ENCODE measurements around the gene CENPH. TPM values are rescaled to one million over a fixed set of nuclear protein-coding genes. Genes with fewer than 3 reads are reported as not detected.
A peak's percentile ranks its signal among the peaks of the same experiment; 100 is the strongest.
"Not testable (repeated sequence)": the region's sequence is repeated elsewhere in the genome, so short reads cannot be mapped to it uniquely, and the experiment has no call there.

Gene CENPH
- total and polyA plus RNA-seq, 12 donors, result 0.69 to 9.8 (median 2.6) TPM; not detected in 1

DNA sequence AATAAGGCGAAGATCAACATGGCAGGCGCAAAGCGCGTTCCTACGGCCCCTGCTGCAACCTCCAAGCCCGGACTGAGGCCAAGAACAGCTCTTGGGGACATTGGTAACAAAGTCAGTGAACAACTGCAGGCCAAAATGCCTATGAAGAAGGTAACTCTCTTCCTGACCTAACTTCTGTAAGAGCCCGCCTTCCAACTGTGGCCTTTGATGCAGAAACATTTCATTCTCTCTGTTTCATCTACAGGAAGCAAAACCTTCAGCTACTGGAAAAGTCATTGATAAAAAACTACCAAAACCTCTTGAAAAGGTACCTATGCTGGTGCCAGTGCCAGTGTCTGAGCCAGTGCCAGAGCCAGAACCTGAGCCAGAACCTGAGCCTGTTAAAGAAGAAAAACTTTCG is 21.5 kb upstream of the CENPH start:
- H3K27me3 ChIP-seq, result no peaks in the 10 kb centered on the region
- no peaks in the 10 kb centered on the region for H3K9me3 ChIP-seq (replicated peaks in 1 of 3)
- H3K27ac ChIP-seq, result no peak overlapping the region
- 34 to 48% (median 35%) methylated on average over 8 of the region's 8 CpGs for WGBS, 4 donors
- intact Hi-C loops (cut with DNase I), result no loop called here
- peak overlapping the region in 2 of 4 donors; percentile 50 to 60 for H3K4me3 ChIP-seq
- no peaks in the 10 kb centered on the region for H3K36me3 ChIP-seq (replicated peaks in 1 of 2)
- no peak for DNase-seq
- peaks cover 9 to 10% of the 10 kb centered on the region in 2 donors for H3K4me1 ChIP-seq (replicated peaks in 1 of 2)
- TF ChIP-seq, protein P1, sequence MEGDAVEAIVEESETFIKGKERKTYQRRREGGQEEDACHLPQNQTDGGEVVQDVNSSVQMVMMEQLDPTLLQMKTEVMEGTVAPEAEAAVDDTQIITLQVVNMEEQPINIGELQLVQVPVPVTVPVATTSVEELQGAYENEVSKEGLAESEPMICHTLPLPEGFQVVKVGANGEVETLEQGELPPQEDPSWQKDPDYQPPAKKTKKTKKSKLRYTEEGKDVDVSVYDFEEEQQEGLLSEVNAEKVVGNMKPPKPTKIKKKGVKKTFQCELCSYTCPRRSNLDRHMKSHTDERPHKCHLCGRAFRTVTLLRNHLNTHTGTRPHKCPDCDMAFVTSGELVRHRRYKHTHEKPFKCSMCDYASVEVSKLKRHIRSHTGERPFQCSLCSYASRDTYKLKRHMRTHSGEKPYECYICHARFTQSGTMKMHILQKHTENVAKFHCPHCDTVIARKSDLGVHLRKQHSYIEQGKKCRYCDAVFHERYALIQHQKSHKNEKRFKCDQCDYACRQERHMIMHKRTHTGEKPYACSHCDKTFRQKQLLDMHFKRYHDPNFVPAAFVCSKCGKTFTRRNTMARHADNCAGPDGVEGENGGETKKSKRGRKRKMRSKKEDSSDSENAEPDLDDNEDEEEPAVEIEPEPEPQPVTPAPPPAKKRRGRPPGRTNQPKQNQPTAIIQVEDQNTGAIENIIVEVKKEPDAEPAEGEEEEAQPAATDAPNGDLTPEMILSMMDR (IDR thresholded peaks at IDR 0.05), result no peak
- no peak for TF ChIP-seq POLR2A (IDR thresholded peaks at IDR 0.05)

DNA sequence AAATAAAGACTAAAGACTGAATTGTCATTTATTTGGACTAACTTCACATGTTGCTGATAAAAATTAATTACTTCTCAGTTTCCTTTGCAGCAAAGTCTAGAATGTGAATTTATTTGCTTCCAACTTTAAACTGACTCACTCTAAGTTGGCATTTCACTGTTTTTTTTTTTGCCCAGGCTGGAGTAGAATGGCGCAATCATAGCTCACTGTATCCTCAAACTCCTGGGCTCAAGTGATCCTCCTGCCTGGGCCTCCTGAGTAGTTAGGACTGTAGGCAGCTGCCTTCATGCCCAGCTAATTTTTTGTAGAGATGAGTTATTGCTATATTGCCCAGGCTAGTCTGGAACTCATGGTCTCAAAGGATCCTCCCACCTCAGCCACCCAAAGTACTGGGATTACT is 18.9 kb upstream of the CENPH start:
- no peak overlapping the region for H3K27ac ChIP-seq
- peaks cover 9 to 10% of the 10 kb centered on the region in 2 donors for H3K4me1 ChIP-seq (replicated peaks in 1 of 2)
- no peaks in the 10 kb centered on the region for H3K27me3 ChIP-seq
- 97 to 100% (median 100%) methylated on average over 1 of the region's 1 CpG for WGBS, 4 donors
- intact Hi-C loops (cut with DNase I), result loop anchor here in 1 of 2 donors (10.0 kb wide), 1 partner anchor 66 kb away; no protein-coding TSS in a partner anchor
- TF ChIP-seq POLR2A (IDR thresholded peaks at IDR 0.05), result no peak
- TF ChIP-seq, protein P1 (IDR thresholded peaks at IDR 0.05), result no peak
- H3K4me3 ChIP-seq, result no peak overlapping the region
- no peak for DNase-seq
- peaks cover 0 to 12% of the 10 kb centered on the region in 2 donors for H3K36me3 ChIP-seq (replicated peaks in 1 of 2)
- no peaks in the 10 kb centered on the region for H3K9me3 ChIP-seq (replicated peaks in 1 of 3)

DNA sequence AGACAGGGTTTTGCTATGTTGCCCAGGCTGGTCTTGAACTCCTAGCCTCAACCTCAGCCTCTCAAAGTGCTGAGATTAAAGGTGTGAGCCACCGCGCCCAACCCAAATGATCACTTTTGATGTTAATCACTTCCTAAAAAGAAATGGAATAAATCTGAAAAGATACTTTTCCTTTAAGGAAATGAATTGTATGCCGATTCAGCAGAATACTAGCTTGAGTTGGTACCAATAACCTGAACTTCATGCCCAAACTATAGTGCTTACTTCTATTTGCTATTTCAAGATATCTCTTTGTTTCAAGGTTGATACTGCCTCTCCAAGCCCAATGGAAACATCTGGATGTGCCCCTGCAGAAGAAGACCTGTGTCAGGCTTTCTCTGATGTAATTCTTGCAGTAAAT is 18.4 kb upstream of the CENPH start:
- TF ChIP-seq POLR2A (IDR thresholded peaks at IDR 0.05), result no peak
- TF ChIP-seq, protein P1 (IDR thresholded peaks at IDR 0.05), result no peak
- Histone ChIP-seq H3K36me3 (replicated peaks in 1 of 2) (peaks cover 0 to 12% of the 10 kb centered on the region in 2 donors), H3K4me3 (no peak overlapping the region), H3K27ac (no peak overlapping the region), H3K4me1 (replicated peaks in 1 of 2) (peaks cover 9 to 10% of the 10 kb centered on the region in 2 donors), H3K27me3 (no peaks in the 10 kb centered on the region), H3K9me3 (replicated peaks in 1 of 3) (no peaks in the 10 kb centered on the region)
- WGBS, 4 donors, result 96 to 100% (median 98%) methylated on average over 3 of the region's 3 CpGs
- no peak for DNase-seq
- intact Hi-C loops (cut with DNase I), result loop anchor here in 1 of 2 donors (10.0 kb wide), 1 partner anchor 66 kb away; no protein-coding TSS in a partner anchor

DNA sequence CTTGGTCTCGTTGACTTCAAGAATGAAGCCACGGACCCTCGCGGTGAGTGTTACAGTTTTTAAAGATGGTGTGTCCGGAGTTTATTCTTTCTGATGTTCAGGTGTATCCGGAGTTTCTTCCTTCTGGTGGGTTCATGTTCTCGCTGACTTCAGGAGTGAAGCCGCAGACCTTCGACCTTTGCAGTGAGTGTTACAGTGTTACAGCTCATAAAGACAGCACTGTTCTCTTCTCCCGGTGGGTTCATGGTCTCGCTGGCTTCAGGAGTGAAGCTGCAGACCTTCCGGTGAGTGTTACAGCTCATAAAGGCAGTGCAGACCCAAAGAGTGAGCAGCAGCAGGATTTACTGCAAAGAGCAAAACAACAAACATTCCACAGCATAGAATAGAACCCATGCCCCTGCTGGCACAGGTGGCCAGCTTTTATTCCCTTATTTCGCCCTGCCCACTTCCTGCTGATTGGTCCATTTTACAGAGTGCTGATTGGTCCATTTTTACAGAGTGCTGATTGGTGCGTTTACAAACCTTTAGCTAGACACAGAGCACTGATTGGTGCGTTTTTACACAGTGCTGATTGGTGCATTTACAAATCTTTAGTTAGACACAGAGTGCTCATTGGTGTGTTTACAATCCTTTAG is 7.6 kb upstream of the CENPH start:
- H3K4me3 ChIP-seq; H3K27me3 ChIP-seq; DNase-seq; intact Hi-C loops (cut with DNase I); H3K4me1 ChIP-seq (replicated peaks in 1 of 2); H3K27ac ChIP-seq; H3K9me3 ChIP-seq (replicated peaks in 1 of 3); H3K36me3 ChIP-seq (replicated peaks in 1 of 2): not testable (repeated sequence)
- WGBS, 4 donors, result 86 to 92% (median 90%) methylated on average over 15 of the region's 15 CpGs

DNA sequence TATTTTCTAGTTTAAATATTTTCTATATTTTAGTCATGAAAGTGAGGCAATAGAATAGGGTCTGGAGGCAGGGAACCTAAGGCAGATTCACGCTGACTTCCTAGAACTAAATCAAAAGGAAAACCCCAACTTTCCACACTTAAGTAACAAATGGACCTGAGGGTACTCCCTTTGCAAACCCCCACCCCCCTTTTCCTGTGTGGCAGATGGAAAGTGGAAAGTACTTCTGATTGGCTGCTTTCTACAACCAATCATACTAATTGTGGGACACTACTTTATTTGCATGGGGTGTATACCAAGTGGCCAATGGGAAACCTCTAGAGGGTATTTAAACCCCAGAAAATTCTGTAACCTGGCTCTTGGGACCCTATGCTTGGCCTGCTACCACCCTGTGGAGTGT is 4.8 kb upstream of the CENPH start:
- Histone ChIP-seq H3K27me3 (no peaks in the 10 kb centered on the region), H3K36me3 (replicated peaks in 1 of 2) (no peaks in the 10 kb centered on the region), H3K9me3 (replicated peaks in 1 of 3) (no peaks in the 10 kb centered on the region), H3K4me1 (replicated peaks in 1 of 2) (peaks cover 0 to 7% of the 10 kb centered on the region in 2 donors), H3K27ac (no peak overlapping the region), H3K4me3 (no peak overlapping the region)
- no peak for DNase-seq
- 78 to 94% (median 91%) methylated on average over 1 of the region's 1 CpG for WGBS, 4 donors
- TF ChIP-seq, protein P1 (IDR thresholded peaks at IDR 0.05), result no peak
- intact Hi-C loops (cut with DNase I), result no loop called here
